Fibroblast of the aortic adventitia (primary cell): ENCODE data around the gene SRC. TPM values are rescaled to one million over a fixed set of nuclear protein-coding genes. Genes with fewer than 3 reads are reported as not detected.

ENCODE experiments used
- DNase-seq: peaks from one replicate; pipeline ENCODE4 v3.0.0-alpha.2; 2010; ENCODE audit warnings: low read depth
- H3K4me3 ChIP-seq: 2 replicates; pipeline ENCODE4 v1.5.1; 2011; ENCODE audit warnings: low read depth, mild to moderate bottlenecking, control low read depth, low read length, moderate library complexity
- total RNA-seq: library from RNA; depleted of rRNA; stranded (reverse); fragments of >200 nt; gene quantifications from 2 replicates; pipeline ENCODE4 v1.2.3, GENCODE V29; 2012; ENCODE audit warnings: low replicate concordance
- TF ChIP-seq, protein P1 (sequence below): IDR thresholded peaks from 2 replicates; pipeline ENCODE4 v1.5.1; 2011; ENCODE audit warnings: mild to moderate bottlenecking, low read length, control low read depth, inconsistent platforms; ENCODE audit not compliant: insufficient read depth

The SRC gene
- total RNA-seq, 1 donor: 19.1 TPM

DNA sequence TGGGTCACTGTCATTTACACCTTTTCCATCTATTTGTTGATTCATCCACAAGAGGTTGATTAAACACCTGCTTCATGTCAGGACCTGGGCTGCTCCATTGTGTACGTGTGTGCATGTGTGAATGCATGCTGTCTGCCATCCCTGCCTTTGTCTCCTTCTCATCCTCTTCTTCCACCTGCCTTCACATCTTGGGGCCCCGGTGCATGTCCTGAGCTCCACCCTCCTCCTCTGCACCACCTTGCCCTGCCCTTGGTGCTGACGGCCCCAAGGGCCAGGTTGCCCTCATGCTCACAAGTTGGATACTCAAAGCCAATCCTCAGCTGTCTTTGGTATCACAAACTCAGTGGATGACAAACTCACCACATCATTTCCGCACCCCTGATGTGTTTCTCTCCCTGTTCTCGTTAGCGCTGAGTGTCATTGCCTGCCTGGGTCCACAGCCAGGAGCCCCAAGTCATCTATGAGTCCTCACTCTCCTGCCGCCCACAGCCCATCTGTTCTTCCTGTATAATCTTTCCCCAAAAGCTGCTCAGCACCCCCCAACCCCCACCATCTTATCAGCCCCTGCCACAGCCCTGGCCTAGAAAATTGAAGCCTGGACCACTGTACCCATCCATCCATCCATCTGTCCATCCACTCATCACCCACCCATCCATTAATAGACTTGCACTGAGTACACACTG, 85.0 kb downstream of the SRC start:
- TF ChIP-seq, protein P1, sequence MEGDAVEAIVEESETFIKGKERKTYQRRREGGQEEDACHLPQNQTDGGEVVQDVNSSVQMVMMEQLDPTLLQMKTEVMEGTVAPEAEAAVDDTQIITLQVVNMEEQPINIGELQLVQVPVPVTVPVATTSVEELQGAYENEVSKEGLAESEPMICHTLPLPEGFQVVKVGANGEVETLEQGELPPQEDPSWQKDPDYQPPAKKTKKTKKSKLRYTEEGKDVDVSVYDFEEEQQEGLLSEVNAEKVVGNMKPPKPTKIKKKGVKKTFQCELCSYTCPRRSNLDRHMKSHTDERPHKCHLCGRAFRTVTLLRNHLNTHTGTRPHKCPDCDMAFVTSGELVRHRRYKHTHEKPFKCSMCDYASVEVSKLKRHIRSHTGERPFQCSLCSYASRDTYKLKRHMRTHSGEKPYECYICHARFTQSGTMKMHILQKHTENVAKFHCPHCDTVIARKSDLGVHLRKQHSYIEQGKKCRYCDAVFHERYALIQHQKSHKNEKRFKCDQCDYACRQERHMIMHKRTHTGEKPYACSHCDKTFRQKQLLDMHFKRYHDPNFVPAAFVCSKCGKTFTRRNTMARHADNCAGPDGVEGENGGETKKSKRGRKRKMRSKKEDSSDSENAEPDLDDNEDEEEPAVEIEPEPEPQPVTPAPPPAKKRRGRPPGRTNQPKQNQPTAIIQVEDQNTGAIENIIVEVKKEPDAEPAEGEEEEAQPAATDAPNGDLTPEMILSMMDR: no peak
- H3K4me3 ChIP-seq: no peak overlapping the region
- no peak for DNase-seq

DNA sequence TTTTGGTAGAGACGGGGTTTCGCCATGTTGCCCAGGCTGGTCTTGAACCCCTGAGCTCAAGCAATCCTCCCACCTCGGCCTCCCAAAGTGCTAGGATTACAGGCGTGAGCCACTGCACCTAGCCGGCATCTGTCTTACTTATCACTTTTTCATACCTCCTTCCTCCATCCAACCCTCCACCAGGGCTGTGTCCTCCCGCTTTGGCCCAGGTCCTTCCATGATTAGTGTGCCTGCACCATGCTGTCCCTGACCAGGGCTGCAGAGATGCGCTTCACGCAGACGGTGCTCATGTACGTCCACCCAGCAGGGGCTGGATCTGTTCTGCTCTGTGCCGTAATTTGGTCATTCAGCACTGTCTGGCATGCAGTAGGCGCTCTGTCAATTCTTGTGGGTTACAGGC, 85.8 kb downstream of the SRC start:
- no peak for DNase-seq
- TF ChIP-seq, protein P1: no peak
- H3K4me3 ChIP-seq: no peak overlapping the region

DNA sequence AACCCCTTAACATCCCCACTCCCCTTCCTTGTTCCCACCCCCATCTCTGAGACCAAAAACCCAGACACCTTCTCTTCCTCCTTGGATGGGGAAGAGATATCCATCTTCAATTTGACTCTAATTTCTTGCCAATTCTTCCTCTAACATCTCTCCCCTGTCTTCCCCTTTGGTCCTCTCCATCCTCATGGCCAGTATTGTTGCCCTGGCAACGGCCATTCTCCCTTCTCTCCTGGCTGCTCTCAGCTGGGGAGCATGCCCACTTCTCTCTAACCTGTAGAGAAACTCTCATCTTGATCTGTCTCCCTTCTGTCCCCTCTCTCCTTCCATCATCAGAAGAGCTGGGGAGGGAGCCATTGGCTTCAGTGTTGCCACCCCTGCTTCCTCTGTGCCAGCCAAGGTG, 86.7 kb downstream of the SRC start:
- H3K4me3 ChIP-seq: no peak overlapping the region
- no peak for DNase-seq
- TF ChIP-seq, protein P1: no peak

DNA sequence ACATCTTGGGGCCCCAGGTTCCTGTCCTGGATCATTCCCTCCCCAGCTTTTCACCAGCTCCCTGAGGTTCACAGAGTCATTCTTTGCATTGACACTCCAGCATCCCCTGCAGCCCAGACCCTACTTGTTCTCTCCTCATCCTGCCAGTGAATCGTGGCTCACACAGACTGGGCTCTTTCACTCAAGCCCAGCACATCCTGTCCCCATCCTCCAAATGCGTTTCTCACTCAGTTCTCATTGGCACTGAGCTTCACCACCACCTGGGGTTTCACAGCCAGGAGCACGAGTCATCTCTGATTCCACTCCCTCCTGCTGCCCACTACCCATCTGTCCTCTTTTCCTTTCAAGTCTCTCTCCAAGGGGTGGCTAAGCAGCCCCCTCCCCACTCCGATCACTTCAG, 89.7 kb downstream of the SRC start:
- H3K4me3 ChIP-seq: no peak overlapping the region
- DNase-seq: no peak
- TF ChIP-seq, protein P1: no peak

DNA sequence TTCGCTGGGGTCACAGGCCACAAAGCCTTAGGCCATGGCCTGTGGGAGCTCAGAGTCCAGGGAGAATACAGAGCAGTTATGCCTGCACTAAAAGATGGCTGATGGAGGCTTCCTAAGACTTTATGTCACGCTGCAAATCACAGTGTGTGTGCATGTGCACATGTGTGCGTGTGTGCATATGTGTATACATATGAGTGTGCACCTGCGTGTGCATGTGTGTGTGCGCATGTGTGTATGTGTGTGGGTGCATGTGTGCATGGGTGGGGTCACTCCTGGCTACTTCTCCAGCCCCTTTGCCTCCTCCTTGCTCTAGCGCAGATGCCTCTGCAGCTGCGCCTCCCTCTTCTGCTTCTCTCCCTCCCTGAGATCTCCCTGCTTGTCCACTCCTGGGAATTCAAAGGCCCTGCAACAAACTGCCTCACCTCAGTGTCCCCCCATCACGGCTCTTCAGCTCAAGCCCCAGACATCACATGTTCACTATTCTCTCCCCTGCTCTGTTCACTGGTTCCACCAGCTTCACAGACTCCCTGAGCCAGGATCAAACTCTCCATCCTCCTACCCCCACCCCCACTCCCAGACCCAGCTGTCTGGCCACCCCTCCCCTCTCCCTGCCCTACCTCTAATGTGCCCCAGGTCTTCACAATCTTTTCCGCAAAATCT, 90.7 kb downstream of the SRC start:
- DNase-seq: no peak
- TF ChIP-seq, protein P1: no peak
- H3K4me3 ChIP-seq: no peak overlapping the region

DNA sequence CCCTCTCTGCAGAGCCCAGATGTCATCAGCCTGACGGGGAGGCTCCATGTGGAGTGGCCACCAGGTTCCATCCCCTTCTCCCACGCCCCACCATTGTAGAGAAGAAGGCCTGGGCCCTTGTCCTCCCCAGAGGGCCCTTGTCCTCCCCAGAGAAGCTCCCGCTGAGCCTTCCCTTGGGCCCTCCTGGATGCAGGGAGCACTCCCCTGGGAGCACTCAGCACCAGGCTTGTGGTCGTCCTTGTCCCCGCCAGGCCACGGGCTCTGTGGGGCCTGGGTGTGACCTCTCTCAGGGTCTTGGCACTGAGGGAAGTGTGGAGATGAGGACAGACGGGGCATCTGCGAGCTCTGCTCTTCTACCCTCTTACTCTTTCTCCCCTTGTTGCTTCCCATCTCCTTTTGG, 91.7 kb downstream of the SRC start:
- DNase-seq: no peak
- TF ChIP-seq, protein P1: no peak
- no peak overlapping the region for H3K4me3 ChIP-seq
